GM19099 (cell line): ENCODE data around the gene DGKI.

Experiments
- POLR2A ChIP-seq: IDR thresholded peaks from 3 replicates; pipeline ENCODE4 v1.6.1; 2011; ENCODE audit warnings: low read depth; ENCODE audit not compliant: insufficient read length; ENCODE audit errors: extremely low read depth

Gene DGKI

GRCh38 chr7:137475966-137476365 lies 370.8 kb downstream of the DGKI start:
- TF ChIP-seq POLR2A: no peak

GRCh38 chr7:137474540-137475026 lies 372.2 kb downstream of the DGKI start:
- no peak for TF ChIP-seq POLR2A

- TF ChIP-seq POLR2A: no peak
Observed at GRCh38 chr7:137471128-137471527, 375.6 kb downstream of the DGKI start.

- no peak for TF ChIP-seq POLR2A
Observed at GRCh38 chr7:137469858-137470257, 376.9 kb downstream of the DGKI start.

GRCh38 chr7:137469191-137469811 lies 377.5 kb downstream of the DGKI start:
- no peak for TF ChIP-seq POLR2A

GRCh38 chr7:137462847-137463246 lies 383.9 kb downstream of the DGKI start:
- no peak for TF ChIP-seq POLR2A

- TF ChIP-seq POLR2A: no peak
Observed at GRCh38 chr7:137462074-137462715, 384.6 kb downstream of the DGKI start.

GRCh38 chr7:137458399-137458798 lies 388.4 kb downstream of the DGKI start:
- no peak for TF ChIP-seq POLR2A

GRCh38 chr7:137454767-137455166 lies 392.0 kb downstream of the DGKI start:
- TF ChIP-seq POLR2A: no peak

- TF ChIP-seq POLR2A: no peak
Observed at GRCh38 chr7:137454246-137454724, 392.5 kb downstream of the DGKI start.

GRCh38 chr7:137453356-137453755 lies 393.4 kb downstream of the DGKI start:
- TF ChIP-seq POLR2A: no peak

- no peak for TF ChIP-seq POLR2A
Observed at GRCh38 chr7:137449016-137449415, 397.8 kb downstream of the DGKI start.

GRCh38 chr7:137446025-137446424 lies 400.7 kb downstream of the DGKI start:
- TF ChIP-seq POLR2A: no peak

GRCh38 chr7:137445268-137445667 lies 401.5 kb downstream of the DGKI start:
- no peak for TF ChIP-seq POLR2A

GRCh38 chr7:137443616-137444015 lies 403.2 kb downstream of the DGKI start:
- TF ChIP-seq POLR2A: no peak

- no peak for TF ChIP-seq POLR2A
Observed at GRCh38 chr7:137441451-137441850, 405.3 kb downstream of the DGKI start.

GRCh38 chr7:137439829-137440825 lies 406.6 kb downstream of the DGKI start:
- no peak for TF ChIP-seq POLR2A
